Colon (tissue), 2 donors: Measurements from ENCODE around the gene FRMD8.

Experiments
- FAIRE-seq: peaks from 2 replicates; lab custom pipeline; 2012; peaks lifted over from hg19 to GRCh38; lab: Jason Lieb, UNC
- donor health status: control.
- donor health status: control.

The FRMD8 gene

DNA sequence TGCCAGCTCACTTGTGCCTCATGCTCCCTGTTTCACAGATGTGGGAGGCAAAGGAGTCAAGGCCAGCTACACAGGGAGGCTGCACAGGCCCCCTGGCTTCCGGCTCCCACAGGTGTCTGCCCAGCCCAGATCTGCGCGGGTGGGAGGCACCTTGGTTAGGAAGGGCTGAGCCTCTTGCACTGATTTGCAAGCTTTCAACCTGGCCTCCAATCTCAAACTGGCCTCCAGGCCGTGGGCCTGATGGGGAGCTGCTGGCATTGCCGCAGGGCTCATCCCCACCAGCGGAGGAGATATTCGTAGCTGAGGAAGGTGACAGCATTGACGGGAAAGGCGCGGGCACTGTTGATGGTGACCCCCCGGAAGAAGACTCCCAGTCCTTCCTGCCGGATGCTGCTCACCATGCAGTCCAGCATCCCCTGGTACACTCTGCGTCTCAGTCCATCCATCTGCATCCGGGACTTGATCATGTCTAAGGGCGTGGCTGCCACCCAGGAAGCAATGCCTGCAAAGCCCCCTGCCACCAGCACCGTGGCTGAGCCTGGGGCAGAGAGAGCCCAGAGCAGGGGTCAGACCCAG, 10.2 kb upstream of the FRMD8 start:
- no peak for FAIRE-seq

DNA sequence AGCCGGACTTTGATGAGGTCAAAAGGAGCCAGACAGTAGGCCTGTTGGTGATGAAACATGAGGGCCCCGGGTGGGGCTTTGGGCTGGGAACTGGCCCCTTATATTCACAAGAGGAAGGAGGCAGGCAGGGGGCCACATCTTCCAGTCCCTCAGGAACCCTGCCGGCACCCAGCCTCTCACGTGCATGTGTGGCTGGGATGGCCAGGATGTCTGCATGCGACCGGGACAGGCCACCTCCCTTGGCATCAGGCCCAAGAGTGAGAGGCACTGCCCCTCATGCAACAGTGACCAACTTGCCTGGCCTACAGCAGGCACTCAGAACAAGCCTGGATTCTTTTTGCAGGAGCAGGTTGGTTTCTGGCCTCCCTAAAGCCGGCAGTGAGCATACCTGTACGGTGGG, 9.4 kb upstream of the FRMD8 start:
- FAIRE-seq: no peak

- no peak for FAIRE-seq
Observed at GRCh38 chr11:65377777-65378176, 8.7 kb upstream of the FRMD8 start.

DNA sequence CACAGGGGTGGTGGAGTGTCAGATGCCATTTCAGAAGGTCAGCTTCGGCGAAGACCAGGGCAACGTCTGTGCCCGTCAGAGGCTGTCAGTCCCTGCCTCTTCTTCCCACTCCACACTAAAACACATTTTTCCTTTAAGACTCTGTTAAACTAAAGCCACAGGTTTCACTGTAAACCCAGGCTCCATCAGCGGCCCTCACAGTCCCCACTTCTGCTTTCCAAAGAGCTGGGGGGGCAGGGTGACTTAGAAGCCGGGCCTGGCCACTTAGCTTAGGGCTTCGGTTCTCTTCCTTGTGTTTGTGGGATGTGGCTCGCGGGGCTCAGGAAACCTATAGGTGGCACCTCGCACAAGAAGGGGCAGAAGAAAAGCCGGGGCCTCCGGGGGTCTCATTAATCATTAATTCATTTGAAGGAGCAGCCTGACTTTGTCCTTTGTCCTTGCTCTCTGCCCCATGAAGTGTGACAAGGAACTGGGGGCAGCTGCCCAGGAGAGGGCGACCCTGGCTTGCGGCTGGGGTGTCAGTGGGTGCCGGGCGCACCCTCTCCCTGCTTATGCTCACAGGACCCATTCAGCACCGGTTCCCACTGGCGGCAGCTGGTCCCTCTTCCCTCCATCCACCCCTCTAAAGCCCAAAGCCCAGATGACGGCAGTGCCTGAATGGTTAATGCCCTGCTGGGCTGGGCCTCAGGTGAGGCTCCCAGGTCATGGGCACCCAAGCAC, 8.1 kb upstream of the FRMD8 start:
- no peak for FAIRE-seq

GRCh38 chr11:65378928-65379638, 7.4 kb upstream of the FRMD8 start:
- FAIRE-seq: no peak

DNA sequence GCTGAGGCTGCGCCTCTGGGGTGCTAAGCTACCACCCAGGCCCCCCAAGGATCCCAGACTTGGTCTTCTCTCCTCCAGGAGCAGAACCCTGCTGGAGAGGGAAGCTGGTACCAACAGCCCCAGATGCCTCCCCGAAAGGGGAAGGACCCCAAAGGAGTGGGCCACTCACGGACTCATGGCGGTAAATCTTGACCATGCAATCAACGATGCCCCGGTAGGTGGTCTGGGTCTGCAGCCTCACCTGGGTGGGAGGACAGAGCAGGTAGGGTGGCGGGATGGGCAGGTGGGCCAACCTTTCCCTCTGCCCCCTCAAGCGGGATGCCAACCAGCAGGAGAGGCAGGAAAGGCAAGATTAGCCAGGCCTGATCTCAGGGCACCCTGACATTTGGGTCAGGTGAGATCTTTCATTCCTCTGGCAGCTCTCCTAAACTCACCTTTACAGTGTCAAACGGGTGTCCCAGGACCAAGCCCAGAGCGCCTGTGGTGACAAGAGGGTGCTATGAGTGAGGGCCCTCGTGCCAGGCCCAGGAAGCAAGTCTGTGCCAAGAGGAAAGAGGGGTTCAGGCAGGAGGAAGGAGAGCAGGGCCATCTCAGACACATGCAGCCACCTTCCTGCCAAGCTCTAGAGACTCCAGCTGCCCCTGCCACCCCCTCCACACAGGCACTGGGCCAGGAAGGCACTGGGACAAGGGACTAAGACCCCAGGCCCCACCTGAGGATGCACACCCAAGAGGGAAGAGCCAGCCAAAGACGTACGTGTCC, 6.6 kb upstream of the FRMD8 start:
- no peak for FAIRE-seq

GRCh38 chr11:65380460-65381119, 5.8 kb upstream of the FRMD8 start:
- FAIRE-seq: no peak

DNA sequence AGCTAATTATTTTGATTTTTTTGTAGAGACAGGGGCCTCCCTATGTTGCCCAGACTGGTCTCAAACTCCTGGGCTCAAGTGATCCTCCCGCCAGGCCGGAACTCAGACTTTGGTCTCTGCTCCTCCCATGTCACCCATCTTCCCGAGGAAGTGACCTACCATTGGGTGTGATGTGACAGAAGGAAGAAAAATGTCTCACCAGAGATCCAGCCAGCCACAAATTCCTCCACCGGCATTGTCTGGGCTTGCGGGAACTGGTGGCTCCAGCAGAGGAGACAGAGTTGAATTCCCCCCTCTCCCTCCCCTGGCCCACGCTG, 4.8 kb upstream of the FRMD8 start:
- no peak for FAIRE-seq

- no peak for FAIRE-seq
Observed at GRCh38 chr11:65382033-65382803, 4.2 kb upstream of the FRMD8 start, which contains the start of gene SLC25A45. SLC25A45 (minus strand) TSS chr11:65382646; CDS start chr11:65381951, 695 bp downstream.

GRCh38 chr11:65382804-65383368, 3.6 kb upstream of the FRMD8 start:
- no peak for FAIRE-seq

GRCh38 chr11:65383778-65384177, 2.7 kb upstream of the FRMD8 start:
- no peak for FAIRE-seq

DNA sequence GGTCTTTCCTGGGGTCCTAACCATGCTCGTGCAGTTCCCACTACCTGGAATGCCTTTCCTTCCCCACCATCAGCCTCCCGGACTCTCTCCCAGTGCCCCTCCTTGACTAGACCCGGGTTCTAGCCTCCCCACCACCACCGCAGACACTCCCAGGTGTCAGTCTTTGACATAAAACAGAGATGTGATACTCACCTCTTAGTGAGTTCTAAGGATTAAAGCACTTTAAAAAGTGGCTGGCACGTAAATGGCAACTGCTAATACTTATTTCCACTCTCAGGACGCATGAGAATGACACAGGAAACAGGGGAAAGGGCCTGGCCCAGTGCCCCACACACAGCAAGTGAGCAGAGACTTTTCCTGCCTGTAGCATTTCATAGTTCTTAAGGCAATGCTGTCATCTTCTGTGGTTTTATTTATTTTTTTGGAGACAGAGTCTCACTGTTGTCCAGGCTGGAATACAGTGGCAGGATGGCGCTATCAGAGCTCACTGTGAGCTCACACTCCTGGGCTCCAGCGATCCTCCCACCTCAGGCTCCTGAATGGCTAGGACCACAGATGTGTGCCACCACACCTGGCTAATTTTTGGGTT, 2.0 kb upstream of the FRMD8 start:
- no peak for FAIRE-seq

- no peak for FAIRE-seq
Observed at GRCh38 chr11:65388731-65389130, 2.3 kb downstream of the FRMD8 start.

GRCh38 chr11:65389294-65389980, 3.0 kb downstream of the FRMD8 start:
- no peak for FAIRE-seq

DNA sequence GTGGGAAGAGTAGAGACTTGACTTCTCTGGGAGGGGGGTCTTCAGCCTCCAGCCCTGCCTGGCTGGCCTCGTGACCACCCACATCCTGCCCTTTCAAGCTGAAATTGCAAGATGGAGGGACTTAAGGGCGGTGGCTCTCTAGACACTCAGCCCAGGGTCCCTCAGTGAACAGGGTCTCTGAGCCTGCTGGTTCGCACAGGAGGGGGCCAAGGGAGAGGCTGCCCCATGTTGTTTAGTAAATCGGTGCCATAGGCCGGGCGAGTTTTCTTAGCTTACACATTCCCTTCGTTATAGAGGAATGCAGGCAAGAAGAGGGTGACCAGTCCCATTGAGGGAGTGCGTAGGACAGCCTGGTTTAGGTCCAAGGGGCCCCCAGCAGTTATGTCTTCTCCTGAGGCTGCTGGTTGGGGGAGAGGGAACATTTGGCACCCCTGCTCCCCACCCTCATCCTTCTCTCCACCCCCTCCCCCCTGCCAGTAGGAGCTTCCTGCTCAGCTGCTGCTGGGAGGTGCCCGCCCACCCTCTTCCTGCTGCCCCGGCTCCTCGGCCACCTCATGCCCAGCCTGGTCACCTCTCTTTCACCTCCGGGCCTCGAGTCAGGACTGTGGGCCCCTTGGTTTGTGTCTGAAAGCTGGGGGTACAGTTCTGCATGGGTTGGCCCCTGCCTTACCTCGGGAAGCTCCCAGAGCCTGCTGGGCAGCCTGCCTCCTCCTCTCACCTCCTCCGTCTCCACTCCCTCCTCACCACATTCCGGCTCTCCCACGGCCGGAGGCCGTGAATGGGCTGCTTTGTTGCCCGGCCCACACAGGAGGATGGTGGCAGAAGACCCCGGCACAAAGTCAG, 3.9 kb downstream of the FRMD8 start:
- FAIRE-seq: no peak

GRCh38 chr11:65390996-65391395, 4.6 kb downstream of the FRMD8 start:
- FAIRE-seq: no peak

DNA sequence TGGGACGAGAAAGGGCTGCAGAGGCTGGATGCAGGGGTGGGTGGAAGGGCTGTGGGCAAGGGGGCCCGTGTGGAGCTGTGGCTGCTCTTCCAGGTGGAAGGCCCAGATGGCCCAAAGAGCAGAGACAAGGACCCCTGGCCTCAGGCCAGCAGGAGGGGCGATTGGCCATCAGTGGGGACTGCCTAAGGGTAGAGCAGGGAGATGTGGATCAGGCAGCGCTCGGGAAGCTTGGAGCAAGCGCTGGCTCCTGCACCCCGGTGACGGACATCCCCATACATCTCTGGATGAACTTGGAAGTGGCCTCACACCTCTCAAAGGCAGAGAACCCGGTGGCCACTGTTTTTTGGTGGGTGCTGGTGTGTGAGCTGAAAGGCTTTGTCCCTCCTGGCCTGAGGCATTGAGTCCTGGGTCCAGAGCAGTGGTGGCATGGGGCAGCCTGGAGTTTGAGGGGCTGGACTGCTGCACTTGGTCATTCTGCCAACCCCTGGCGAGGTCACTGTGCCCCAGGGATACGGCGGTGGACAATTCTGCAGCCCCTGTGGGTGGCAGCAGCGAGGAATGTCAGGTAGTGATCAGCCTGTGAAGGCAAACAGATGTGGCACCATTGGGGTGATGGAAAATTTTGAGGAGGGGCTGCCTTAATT, 5.9 kb downstream of the FRMD8 start:
- FAIRE-seq: no peak

DNA sequence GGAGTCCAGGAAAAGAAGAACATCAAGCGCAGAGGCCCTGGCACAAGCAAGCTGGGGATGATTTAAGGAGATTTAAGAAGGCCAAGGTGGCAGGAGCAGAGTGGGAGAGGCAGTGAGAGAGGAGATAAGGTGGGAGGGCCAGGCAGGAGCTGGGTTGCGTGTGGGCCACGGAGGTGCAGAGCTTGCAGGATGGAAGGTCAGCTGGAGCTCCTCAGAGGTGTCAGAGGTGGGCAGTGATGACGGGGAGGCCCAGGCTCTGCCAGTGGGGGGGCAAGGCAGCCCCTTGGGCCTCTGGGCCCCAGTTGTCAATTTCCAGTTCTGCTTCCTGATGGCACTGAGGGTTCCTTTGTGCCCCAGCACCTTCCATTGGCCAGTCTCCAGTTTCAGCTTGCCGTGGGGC, 6.5 kb downstream of the FRMD8 start:
- no peak for FAIRE-seq
